GM19468 (cell line): ENCODE data around the gene RBBP5.
"Not testable (repeated sequence)": the region's sequence is repeated elsewhere in the genome, so short reads cannot be mapped to it uniquely, and the experiment has no call there.

Experiments
- ATAC-seq: cut with Tn5 transposase; IDR thresholded peaks from one replicate; pipeline ENCODE4 v1.9.1; 2021; ENCODE audit warnings: mild to moderate bottlenecking, moderate library complexity, moderate number of reproducible peaks; ENCODE audit not compliant: unreplicated experiment; ENCODE audit errors: extremely low read depth

RBBP5 gene

GRCh38 chr1:205121660-205122488 lies at the start of gene RBBP5:
RBBP5 (minus strand) TSS chr1:205121978; CDS start chr1:205121873, 105 bp downstream.
- ATAC-seq, result peak; percentile 72

GRCh38 chr1:205171369-205171768 lies 49.6 kb upstream of the RBBP5 start:
- ATAC-seq, result no peak

DNA sequence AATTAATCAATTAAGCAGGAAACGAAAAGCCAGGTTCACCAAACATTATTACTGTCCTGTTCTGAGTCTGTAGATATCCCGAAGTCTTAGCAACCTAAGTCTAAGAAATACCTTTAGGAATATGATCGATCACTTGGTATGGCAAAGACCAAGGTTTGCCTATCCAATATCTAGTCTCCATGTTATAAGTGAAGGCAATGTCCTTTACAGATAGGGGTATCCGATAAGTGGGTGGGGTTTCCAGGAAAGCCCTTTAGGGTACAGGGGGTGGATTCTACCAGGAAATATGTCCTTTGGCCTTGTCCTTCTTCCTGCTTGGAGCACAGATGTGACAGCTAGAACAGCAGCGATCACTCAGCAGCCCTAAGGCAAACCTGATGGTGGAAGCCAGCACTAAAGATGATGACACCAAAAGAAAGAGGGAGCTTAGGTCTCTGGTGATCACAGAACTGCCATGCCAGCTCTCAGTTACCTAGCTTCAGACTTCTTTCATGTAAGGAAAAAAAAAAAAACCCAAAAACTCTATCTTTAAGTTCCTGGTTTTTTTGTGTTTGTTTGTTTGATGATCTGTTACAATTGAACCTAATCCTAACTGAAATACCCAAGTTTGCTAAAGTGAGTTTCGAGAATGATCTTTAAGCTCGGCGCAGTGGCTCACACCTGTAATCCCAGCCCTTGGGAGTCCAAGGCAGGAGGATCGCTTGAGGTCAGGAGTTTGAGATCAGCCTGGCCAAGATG lies 48.9 kb upstream of the RBBP5 start:
- ATAC-seq, result no peak

GRCh38 chr1:205169248-205169647 lies 47.5 kb upstream of the RBBP5 start:
- no peak for ATAC-seq

DNA sequence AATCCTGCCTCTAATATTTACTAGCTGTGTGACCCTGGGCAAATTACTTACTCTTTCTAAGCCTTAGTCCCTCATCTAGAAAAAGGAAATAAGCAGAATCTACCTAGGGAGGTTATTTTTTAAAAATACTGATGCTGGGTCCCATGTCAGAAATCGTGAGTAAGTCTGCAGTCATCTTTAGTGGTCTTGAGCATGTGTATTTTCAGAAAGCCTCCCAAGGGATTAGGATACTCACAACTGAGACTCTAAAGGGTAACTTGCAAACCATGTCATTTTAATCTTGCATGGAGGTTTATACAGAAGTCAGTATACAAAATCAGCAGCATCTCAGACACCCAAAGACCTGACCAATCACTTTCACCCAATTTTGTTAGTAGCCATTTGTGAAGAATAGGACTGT lies 46.5 kb upstream of the RBBP5 start:
- ATAC-seq, result no peak

- ATAC-seq, result no peak
Measured at GRCh38 chr1:205162301-205162700, 40.5 kb upstream of the RBBP5 start.

DNA sequence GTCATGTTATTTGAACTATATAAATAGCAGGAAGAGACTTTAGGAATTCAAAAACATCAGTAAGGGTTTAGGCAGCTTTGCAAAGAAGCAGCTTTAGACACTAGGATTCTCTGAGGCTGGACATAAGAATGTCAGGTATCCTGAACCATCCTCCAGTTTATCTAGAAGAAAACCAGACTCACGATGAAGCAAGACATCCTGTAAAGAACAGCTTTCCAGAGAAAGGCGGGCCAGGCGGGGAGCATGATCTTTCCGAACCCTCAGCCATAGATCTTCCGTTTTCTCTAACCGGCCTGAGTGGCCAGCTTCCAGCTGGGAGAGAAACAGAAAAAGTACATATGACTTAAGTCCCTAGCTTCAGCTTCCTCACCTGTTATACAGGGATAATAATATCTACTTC lies 39.3 kb upstream of the RBBP5 start:
- no peak for ATAC-seq

DNA sequence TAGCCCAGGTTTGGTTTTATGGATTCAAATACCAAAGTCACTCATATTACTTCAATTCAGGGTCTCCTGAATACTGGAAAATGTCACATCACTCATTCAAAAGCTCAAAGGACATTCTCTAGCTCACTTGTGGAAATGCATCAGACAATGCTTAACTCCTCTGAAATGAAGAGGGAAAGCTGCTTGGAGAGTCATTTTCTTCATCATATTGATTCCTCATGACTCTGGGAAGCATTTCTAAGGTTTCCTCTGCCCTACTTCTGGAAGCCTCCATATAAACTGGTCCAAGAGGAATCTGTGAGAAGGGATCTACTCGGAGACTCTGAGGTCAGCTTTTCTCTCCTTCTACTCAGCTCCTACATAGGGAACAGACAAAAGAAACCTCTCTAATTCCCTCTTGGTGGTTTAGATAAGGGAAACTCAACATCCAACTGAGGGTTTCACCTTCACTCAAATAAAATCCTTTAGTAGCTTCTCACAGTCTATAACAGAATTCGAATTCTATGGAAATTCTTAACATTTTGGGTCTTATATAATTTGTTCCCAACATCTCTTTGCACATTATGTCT lies 36.4 kb upstream of the RBBP5 start:
- ATAC-seq, result no peak

DNA sequence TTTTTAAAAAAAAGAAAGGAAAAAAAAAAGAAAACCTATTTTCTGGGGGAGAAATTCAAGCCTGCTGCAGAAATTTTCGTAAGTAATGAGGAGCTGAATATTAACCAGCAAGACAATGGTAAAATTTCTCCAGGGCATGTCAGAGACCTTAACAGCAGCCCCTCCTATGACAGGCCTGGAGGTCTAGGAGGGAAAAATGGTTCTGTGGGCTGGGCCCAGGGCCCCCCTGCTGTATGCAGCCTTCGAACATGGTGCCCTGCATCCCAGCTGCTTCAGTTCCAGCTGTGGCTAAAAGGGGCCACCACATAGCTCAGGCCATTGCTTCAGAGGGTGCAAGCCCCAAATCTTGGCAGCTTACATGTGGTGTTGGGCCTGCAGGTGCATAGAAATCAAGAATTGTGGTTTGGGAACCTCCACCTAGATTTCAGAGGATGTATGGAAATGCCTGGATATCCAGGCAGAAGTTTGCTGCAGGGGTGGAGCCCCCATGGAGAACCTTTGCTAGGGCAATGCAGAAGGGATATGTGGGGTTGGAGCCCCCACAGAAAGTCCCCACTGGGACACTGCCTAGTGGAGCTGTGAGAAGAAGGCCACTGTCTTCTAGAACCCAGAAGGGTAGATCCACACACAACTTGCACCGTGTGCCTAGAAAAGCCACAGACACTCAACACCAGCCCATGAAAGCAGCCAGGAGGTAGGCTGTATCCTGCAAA lies 34.0 kb upstream of the RBBP5 start:
- ATAC-seq, result not testable (repeated sequence)

- ATAC-seq, result no peak
Measured at GRCh38 chr1:205152505-205152904, 30.7 kb upstream of the RBBP5 start.

GRCh38 chr1:205150651-205151428 lies 29.1 kb upstream of the RBBP5 start:
- no peak for ATAC-seq

DNA sequence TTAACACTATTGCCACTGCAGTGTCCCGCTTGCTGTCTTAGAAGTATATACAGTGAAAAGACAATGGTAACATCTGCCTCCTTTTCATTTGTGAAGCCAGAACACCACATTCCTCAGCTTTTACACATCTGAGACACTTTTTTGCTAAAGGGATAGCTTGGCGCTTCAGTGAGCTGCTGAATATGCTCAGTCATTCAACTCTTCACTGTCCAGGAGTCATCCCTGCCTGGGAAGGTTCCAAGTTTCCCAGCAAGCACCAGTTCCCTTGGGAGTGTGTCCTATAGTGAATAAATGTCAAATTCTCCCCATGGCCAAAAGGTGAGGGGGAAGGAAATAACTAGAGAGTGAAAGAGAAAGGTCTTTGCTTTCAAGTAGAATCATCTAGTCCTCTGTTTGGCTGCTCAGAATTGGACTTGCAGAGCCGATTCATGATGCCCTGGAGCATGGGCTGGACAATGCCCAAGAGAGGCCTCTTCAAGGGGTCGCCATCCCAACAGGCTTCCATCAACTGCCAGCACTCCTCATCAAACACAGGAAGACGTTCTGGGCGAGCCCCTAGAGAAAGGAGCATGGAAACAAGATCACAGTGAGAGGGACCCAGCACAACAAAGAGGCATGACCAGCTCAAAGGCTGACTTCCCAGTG lies 25.5 kb upstream of the RBBP5 start:
- no peak for ATAC-seq

- ATAC-seq, result no peak
Measured at GRCh38 chr1:205144751-205145150, 23.0 kb upstream of the RBBP5 start.

- ATAC-seq, result no peak
Measured at GRCh38 chr1:205144046-205144720, 22.4 kb upstream of the RBBP5 start.

DNA sequence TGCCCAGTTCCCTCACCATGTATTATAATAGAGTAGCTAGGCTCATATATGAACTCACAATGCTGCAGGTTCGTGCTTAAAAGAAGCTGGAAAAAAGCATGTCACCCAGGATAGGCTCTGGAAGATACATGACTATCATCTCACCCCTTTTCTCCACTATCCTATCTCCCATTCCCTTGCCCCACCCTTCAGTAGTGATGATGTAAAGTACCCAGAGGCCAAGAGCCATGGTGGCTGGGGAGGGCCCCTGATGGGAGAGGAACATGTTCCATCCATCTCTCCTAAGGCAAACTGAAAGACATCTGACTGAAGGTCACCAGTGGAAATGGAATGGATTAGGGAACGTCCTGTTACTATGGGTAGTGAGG lies 20.3 kb upstream of the RBBP5 start:
- ATAC-seq, result no peak

DNA sequence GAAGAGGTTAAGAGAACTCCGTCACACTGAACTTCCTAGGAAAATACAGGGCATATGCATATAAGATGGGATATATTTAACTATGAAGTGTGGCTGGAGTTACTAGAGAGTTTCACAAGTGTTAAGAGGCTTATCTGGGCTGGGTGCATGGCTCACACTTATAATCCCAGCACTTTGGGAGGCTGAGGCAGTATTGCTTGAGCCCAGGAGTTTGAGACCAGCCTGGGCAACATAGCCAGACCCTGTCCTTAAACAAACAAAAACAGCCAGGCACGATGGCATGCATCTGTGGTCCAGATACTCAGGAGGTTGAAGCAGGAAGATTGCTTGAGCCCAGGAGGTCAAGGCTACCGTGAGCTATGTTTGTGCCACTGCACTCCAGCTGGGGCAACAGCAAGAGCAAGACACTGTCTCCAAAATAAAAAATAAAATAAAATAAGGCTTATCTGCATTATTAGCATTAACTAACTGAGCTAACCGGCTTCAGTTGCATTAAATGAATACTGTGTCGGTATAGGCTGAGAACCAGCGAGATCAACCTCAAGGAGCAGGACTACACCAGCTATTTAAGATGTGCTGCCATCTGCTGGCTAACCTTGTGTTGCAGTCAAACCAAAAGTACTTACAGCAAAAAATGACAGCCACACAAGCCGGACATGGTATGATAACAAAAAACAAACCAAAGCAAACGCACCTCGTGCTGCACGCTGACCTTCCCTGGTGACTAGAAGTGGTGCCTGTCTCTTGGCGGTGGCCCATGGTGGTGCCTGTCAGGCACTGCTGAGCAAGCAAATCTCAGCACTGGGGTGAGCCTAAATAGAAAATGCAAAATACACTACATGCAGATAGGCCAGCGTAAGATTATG lies 19.7 kb upstream of the RBBP5 start:
- ATAC-seq, result no peak

DNA sequence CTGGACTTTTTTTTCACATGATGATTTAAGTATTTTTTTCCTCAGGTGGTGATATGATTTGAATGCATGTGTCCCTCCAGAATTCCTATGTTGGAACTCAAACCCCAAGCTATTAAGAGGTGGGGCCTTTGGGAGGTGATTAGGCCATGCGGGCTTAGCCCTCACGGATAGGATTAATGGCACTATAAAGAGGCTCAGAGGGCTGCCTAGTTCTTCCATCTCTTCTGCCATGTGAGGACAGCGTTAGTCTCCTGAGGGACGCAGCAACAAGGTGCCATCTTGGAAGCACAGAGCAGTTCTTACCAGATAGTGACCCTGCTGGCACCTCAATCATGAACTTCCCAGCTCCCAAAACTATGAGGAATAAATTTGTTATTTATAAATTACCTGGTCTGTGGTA lies 18.3 kb upstream of the RBBP5 start:
- ATAC-seq, result no peak

GRCh38 chr1:205137901-205138300 lies 16.1 kb upstream of the RBBP5 start:
- no peak for ATAC-seq
